Stimulated activated naive CD8-positive, alpha-beta T cell treated with anti-CD3 and anti-CD28 coated beads, Interleukin-15, Interleukin-2, amounts not matched to agents 100 ng/mL and 50 ng/mL, for 24 hours (primary cell): ENCODE data around the gene NTRK3.

ENCODE experiments used
- H3K27ac Mint-ChIP-seq: one replicate; pipeline ENCODE4 v1.8.0; 2021; ENCODE audit warnings: mild to moderate bottlenecking, mixed read lengths
- H3K27me3 Mint-ChIP-seq: one replicate; pipeline ENCODE4 v1.8.0; 2021; ENCODE audit warnings: mixed read lengths
- H3K36me3 Mint-ChIP-seq: one replicate; pipeline ENCODE4 v1.8.0; 2021; ENCODE audit warnings: low read depth, mixed read lengths
- H3K4me1 Mint-ChIP-seq: one replicate; pipeline ENCODE4 v1.8.0; 2021; ENCODE audit warnings: low read depth, mixed read lengths
- H3K4me3 Mint-ChIP-seq: one replicate; pipeline ENCODE4 v1.8.0; 2021; ENCODE audit warnings: mild to moderate bottlenecking, mixed read lengths
- H3K9me3 Mint-ChIP-seq: one replicate; pipeline ENCODE4 v1.8.0; 2021; ENCODE audit warnings: mixed read lengths

The NTRK3 gene

DNA sequence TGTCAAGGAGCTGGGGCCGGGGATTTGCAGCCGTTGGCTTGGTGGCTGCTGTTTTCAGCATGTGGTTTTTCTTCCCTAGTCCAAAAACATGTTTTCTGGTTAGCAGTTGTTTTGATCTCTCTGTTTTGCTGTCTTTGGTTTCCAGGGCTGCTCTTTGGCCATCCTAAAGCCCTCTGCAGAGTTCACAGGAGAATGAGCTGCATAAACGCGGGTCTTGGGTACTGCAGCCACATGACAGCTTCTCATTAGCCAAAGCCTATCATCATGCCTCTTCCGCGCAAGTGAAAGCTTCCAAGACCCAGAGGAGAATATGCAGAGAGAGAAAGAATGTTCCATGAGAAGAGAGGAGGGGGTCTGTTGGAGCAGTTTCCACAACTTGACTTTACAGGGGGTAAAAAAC is 138.5 kb downstream of the NTRK3 start:
- Mint-ChIP-seq H3K4me1 (no peaks in the 10 kb centered on the region), H3K27ac (no peak overlapping the region), H3K9me3 (no peaks in the 10 kb centered on the region), H3K27me3 (peaks cover 3% of the 10 kb centered on the region), H3K4me3 (no peak overlapping the region), H3K36me3 (no peaks in the 10 kb centered on the region)

DNA sequence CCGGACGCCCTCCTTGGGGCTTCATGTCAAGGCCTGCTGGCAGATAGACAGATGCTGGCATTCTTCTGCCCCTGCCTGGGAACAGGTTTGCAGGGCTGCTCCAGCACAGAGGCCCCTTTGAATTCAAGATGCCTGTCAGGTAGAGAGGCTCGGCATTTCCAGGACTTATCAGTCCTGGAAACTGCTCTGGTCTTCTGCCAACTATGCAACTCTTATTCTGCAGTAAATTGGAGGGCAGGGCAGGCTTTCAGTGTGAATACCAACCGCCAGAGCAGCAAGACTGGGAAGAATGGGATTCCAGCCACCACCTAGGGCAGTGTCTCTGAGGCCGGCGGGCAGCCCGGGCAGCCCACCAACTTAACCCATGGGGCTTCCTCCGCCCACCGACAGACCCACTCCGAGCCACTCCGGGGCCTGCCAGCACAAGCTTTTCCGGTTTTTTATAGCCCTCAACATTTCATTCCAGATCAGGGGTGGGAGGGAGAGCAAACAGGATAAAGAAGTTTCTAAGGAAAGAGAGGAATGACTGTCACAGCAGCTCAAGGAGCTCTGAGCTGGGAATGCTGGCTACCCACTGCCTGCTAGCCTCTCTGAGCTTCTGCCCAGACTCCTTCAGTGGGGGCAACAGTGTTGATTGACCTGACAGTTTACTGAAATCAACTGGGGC is 140.9 kb downstream of the NTRK3 start:
- Mint-ChIP-seq H3K4me3 (no peak overlapping the region), H3K9me3 (no peaks in the 10 kb centered on the region), H3K4me1 (no peaks in the 10 kb centered on the region), H3K36me3 (no peaks in the 10 kb centered on the region), H3K27me3 (peaks cover 3% of the 10 kb centered on the region), H3K27ac (no peak overlapping the region)

DNA sequence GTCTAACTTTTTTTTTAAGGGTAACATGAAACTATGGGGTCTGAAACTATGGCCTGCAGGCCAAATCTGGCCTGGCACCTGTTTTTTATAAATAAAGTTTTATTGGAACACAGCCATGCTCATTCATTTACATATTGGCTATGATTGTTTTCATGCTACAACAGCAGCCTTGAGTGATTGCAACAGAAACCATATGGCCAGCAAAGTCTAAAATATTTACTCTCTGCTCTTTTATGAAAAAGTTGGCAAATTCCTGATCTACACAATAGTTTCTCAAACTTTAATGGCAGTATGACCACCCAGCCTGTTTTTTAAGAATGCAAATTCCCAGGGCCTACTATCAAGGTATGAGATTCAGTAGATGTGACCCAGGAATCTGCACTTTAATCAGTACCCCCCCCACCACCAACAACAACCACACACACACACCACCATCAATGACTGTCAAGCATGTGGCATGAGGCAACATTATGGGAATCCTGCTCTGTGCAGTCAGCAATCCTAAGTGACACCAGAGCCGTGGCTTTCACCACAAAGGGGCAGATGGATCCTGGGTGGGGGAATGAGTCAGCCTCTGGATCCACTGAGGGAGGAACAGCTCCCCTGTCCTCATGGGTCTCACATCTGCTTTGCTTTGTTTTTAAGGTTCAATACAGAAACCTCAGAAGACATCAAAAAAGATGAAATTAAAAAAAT is 142.8 kb downstream of the NTRK3 start:
- Mint-ChIP-seq H3K36me3 (no peaks in the 10 kb centered on the region), H3K9me3 (no peaks in the 10 kb centered on the region), H3K4me3 (no peak overlapping the region), H3K4me1 (no peaks in the 10 kb centered on the region), H3K27me3 (peaks cover 3% of the 10 kb centered on the region), H3K27ac (no peak overlapping the region)

DNA sequence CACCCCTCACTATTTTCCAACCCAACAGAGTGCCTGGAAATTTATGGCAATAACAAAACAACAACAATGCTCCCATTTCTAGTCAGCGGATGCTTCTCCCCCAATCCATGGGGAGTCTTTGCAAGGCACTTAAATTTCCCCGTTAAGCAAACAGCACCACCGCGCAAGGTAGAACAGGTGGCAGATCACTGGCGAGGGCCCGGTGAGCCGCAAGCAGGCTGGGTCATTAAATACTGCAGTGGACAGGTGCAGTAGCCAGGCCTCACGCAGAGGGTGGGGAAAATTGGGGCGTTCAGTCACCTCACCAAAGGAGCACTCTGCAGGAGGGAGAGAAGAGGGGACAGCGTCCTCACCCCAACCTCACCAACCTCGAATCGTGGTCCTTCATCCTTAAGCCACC is 147.5 kb downstream of the NTRK3 start:
- no peak overlapping the region for H3K4me3 Mint-ChIP-seq
- no peak overlapping the region for H3K27ac Mint-ChIP-seq
- no peaks in the 10 kb centered on the region for H3K27me3 Mint-ChIP-seq
- H3K9me3 Mint-ChIP-seq, result no peaks in the 10 kb centered on the region
- no peaks in the 10 kb centered on the region for H3K4me1 Mint-ChIP-seq
- no peaks in the 10 kb centered on the region for H3K36me3 Mint-ChIP-seq

DNA sequence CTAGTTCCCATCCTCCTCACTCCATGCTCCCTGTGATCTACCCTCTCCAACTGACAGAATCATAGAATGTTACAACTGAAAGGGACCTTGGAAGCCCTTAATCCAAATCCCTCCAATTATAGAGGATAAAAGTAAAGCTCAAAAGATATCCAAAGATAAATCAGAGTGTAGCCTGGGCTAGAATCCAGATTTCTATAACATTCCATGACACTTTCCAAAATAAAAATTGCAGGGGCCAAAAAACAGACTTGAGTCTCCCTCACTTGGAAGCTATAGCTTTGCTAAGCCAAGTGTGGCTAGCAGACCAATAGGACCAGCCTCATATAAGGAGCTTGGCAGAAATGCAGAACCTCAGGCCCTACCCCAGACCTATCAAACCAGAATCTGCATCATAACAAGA is 148.1 kb downstream of the NTRK3 start:
- no peak overlapping the region for H3K4me3 Mint-ChIP-seq
- H3K36me3 Mint-ChIP-seq, result no peaks in the 10 kb centered on the region
- no peaks in the 10 kb centered on the region for H3K9me3 Mint-ChIP-seq
- no peaks in the 10 kb centered on the region for H3K4me1 Mint-ChIP-seq
- H3K27me3 Mint-ChIP-seq, result no peaks in the 10 kb centered on the region
- H3K27ac Mint-ChIP-seq, result no peak overlapping the region

DNA sequence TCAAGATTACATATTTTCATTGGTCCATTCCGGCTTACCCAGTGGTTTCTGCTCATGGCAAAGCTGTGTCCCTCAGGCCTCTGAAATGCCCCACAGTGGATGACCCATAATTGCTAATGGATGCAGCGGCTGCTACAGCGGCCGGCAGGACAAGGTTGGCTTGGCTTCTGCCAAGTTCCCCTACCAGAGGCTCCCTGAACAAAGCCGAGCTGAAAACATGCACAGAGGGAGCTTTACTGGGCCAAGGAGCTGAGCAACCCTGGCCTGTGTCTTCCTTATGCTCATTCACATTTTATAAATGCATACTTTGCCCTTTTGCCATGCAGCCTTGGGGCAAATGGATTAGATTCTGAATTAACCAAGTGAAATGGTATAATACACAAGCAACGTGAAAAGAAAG is 150.5 kb downstream of the NTRK3 start:
- no peaks in the 10 kb centered on the region for H3K4me1 Mint-ChIP-seq
- no peaks in the 10 kb centered on the region for H3K27me3 Mint-ChIP-seq
- no peaks in the 10 kb centered on the region for H3K9me3 Mint-ChIP-seq
- no peak overlapping the region for H3K27ac Mint-ChIP-seq
- no peaks in the 10 kb centered on the region for H3K36me3 Mint-ChIP-seq
- no peak overlapping the region for H3K4me3 Mint-ChIP-seq

DNA sequence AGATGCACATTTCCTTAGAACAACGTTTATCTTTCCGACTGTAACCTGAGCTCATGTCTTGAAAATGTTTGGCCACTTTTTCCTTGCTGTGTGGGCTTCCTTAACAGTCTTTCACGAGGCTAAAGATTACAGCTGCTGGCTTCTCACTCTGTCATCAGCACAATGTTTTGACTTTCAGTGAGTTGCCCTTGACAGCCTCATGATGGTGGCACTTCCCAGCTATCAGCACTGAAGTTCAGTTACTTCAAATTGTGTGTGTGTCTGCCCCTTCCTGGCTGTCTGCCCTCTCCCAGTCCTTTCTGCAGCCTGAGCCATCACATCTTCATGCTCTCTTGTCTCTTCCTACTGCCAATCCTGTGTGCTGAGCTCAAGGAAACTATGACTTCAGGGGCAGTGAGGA is 152.2 kb downstream of the NTRK3 start:
- Mint-ChIP-seq H3K9me3 (no peaks in the 10 kb centered on the region), H3K27ac (no peak overlapping the region), H3K4me1 (no peaks in the 10 kb centered on the region), H3K27me3 (no peaks in the 10 kb centered on the region), H3K36me3 (no peaks in the 10 kb centered on the region), H3K4me3 (no peak overlapping the region)

DNA sequence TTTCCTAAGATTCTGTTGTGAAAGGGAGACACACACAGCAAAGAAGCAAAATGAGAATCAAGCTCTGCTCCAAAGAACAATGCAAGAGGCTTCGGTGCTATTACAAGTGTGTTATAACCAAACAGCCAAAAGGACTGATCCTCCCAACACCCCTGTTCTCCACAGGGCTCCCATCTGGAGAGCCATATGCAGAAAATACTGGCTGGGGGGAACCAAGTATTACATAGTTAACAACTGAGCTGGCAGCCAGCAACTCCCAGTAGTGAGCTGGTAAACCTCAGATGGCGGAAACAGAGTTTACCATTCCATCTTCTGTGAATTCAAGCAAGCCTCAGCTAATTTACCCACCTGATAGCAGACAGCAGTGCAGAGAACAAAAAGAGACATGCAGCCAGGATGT is 156.4 kb downstream of the NTRK3 start:
- no peaks in the 10 kb centered on the region for H3K36me3 Mint-ChIP-seq
- no peak overlapping the region for H3K27ac Mint-ChIP-seq
- H3K27me3 Mint-ChIP-seq, result peaks cover 3% of the 10 kb centered on the region
- no peaks in the 10 kb centered on the region for H3K9me3 Mint-ChIP-seq
- H3K4me3 Mint-ChIP-seq, result no peak overlapping the region
- no peaks in the 10 kb centered on the region for H3K4me1 Mint-ChIP-seq

DNA sequence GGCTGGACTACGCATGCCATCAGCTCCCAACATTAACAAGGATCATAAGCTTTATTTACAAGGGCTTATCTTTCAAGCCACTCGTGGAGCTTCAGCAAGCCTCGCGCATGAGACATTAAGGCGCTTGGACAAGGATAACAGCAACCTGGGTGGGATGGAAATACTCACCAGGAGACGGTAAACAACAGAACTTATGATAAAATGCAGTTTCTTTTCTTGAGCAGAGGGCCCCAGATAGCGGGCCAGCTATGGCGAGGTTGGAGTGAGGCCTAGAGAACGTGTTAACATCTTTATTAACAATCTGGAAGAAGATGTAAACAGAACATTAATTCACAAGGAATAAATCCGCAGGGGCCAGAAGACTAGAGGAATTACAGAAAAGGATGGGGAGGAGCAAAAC is 158.2 kb downstream of the NTRK3 start:
- Mint-ChIP-seq H3K27ac (no peak overlapping the region), H3K4me3 (no peak overlapping the region), H3K9me3 (no peaks in the 10 kb centered on the region), H3K4me1 (no peaks in the 10 kb centered on the region), H3K27me3 (peaks cover 3% of the 10 kb centered on the region), H3K36me3 (no peaks in the 10 kb centered on the region)

DNA sequence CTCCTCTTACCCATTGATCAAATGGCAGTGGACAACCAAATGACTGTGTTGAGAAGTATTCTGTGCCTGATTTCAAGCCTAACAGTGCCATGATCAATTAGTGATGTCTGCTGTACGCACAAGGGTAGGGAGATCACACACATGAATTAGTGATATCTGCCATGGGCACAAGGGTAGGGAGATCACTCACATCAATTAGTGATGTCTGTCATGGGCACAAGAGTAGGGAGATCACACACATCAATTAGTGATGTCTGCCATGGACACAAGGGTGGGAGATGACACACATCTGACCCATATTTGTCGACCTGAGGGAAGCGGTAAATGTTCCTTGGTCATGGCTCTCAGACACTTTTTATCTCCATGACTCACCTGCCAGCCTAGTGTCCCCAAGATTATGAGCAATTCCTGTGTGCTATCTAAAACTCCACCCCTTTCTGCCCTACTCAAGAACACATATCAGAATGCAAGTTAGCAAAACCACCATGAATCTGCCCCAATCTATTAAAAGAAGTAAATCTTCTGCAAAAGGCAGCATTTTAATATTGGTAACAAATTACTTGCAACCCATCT is 165.0 kb downstream of the NTRK3 start:
- Mint-ChIP-seq H3K27me3 (peaks cover 3% of the 10 kb centered on the region), H3K4me1 (no peaks in the 10 kb centered on the region), H3K9me3 (no peaks in the 10 kb centered on the region), H3K27ac (no peak overlapping the region), H3K36me3 (no peaks in the 10 kb centered on the region), H3K4me3 (no peak overlapping the region)

DNA sequence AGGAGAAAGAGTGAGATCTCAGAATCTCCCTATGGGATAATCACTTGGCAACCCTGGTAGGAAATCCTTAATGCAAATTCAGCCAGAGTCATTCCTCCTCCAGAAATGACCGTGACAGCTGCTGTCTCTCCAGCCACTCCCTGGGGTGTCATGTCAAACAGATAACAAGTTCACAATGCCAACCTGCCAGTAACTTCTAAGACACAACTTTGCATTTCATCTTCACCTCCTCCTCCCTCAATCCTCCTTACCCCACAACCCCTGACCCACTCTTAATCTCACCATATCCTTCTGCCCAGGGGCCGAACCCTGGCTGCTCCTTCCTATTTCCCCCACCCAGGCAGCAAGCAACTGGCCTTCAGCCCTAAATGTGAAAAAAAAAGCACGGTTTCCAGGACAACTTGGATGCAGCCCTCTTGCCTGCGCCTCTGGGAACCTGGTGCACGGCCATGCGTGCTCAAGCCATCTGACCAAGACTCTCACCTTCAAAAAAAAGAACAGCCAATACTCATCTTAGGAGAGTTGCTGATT is 166.0 kb downstream of the NTRK3 start:
- Mint-ChIP-seq H3K27me3 (peaks cover 3% of the 10 kb centered on the region), H3K4me1 (no peaks in the 10 kb centered on the region), H3K4me3 (no peak overlapping the region), H3K27ac (no peak overlapping the region), H3K36me3 (no peaks in the 10 kb centered on the region), H3K9me3 (no peaks in the 10 kb centered on the region)

DNA sequence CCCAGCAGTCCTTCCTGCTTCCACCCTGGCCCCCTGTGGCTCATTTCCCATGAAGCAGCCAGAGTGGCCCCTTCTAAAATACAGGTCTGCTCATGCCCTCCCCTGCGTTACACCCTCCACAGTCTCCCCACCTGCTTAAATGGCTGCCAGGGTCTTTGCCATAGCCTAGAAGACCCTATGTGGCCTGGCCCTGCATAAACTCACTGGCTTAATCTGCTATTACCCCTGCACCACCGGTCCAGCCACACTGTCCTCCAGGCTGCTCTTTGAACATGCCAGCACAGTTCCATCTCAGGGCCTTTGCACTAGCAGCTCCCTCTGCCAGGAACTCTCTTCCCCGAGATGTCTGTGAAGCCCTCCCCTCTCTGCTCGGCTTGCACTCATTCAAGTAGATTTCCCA is 166.8 kb downstream of the NTRK3 start:
- no peaks in the 10 kb centered on the region for H3K9me3 Mint-ChIP-seq
- no peaks in the 10 kb centered on the region for H3K36me3 Mint-ChIP-seq
- no peaks in the 10 kb centered on the region for H3K4me1 Mint-ChIP-seq
- H3K4me3 Mint-ChIP-seq, result no peak overlapping the region
- no peak overlapping the region for H3K27ac Mint-ChIP-seq
- peaks cover 3% of the 10 kb centered on the region for H3K27me3 Mint-ChIP-seq

DNA sequence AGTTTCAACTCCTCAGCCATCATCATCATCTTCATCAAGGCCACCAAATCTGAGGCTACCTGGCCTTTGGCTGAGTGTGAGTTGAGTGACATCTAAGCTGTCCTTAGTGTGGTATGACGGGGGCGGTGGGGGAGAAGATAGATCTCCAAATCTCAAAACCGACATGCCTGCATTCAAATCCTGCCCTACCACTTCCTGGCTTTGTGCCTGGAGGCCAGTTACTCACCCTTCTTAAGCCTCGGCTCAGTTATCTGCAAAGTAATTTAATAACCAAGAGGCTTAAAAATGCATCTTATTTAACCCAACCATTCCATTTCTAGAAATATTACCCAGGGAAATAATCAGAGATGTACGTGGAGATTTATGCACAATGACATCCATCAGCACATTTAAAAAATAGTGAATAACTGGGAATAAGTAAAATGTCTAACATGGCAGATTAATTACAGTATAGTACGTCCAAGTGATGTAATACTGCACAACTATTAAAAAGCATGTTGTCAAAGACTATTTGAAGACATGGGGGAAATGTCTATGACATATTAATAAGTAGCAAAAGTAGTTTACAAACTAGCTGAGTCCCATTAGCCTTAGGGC is 167.4 kb downstream of the NTRK3 start:
- Mint-ChIP-seq H3K9me3 (no peaks in the 10 kb centered on the region), H3K4me3 (no peak overlapping the region), H3K27ac (no peak overlapping the region), H3K36me3 (no peaks in the 10 kb centered on the region), H3K27me3 (peaks cover 3% of the 10 kb centered on the region), H3K4me1 (no peaks in the 10 kb centered on the region)

DNA sequence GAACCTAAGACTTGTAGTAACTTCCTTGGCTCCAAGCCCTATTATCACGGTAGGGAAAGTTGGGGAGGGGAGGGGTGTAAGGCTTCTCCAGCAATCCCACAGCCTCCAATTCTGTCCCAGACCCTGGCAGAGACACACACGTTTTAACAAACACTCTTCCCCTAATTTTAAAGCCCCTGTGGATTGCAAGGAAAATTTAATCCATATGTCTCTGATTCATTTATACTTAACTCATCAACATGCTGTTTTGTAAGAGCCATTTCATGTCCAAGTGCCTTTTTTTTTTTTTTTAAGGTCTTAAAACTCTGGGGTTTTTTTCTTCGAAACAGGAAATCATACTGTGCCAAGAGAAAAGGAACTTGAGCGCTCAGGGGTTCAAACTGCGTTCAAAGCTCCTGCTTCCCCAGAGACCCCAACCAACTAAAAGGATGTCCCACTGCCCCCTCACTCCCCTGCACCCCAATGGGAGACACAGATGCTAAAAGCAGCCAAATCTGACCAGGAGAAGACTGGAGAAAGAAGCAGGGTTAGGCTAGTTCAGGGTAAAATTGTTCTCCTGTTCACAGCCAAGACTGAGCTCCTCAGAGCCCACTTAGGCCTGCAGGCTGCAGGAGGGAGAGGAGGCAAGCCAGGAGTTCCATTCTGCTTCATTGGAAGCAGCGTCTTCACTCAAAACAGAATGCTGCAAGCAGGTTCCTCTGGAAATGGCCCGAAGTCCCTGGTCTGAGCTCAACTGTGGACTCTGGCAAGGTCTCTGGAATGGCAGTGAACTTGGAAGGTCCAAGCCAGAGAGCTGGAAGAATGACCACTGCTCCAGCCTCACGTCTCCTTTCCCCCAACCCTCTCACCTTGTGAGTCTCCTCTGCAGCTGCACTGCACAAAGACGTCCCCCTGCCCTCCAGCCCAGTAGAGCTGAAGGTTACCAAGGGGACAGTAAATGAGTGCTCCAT is 172.5 kb downstream of the NTRK3 start:
- Mint-ChIP-seq H3K27me3 (peaks cover 3% of the 10 kb centered on the region), H3K36me3 (no peaks in the 10 kb centered on the region), H3K27ac (no peak overlapping the region), H3K9me3 (no peaks in the 10 kb centered on the region), H3K4me1 (no peaks in the 10 kb centered on the region), H3K4me3 (no peak overlapping the region)
